Ammon's horn (tissue), 1 donor: Measurements from ENCODE around the gene EXD3.
A peak's percentile ranks its signal among the peaks of the same experiment; 100 is the strongest.
"Not testable (repeated sequence)": the region's sequence is repeated elsewhere in the genome, so short reads cannot be mapped to it uniquely, and the experiment has no call there.

ENCODE experiments used
- DNase-seq: peaks from one replicate; pipeline ENCODE4 v3.0.0-alpha.2; 2016; ENCODE audit warnings: low spot score

The EXD3 gene, protein sequence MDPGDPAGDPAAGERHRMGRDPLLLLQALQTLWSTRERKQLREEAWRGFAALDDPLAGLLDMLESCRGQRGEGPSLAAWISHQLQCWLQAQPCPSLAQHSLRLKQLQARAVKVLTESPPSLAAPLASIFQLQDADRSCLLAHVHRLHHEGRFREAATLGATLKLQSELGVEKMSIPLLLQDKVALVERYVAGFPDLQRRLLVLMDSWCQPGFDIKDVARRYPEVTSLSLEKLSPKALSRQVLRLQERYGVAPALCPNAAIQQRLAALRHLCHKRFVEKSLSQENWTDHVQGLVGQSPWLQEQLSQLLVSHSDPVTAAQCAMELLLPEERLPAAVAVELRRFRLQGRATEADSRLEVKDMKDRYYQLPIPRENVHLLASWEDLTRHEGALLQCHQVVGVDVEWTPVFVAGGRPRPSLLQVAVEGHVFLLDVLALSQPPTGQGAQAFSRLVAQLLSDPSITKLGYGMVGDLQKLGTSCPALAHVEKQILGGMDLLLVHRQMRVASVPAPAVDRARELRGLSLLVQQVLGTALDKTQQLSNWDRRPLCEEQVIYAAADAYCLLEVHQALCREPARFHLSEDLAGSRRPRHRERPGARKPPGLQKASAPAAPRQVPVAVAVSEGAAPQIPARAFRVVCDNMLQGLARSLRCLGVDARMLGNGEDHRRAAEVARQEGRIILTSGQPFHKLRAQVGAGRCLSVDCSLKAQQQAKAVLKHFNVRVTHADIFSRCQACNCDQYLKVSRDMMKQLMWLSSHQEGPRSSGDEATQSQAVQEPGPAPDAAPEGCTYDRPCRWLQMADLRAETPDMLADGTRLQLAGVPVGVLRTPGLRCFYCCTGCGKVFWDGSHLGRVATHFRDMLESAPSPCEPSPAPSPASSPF

GRCh38 chr9:137422604-137423513 is at the start of gene EXD3, which contains the start of gene NOXA1:
Gene EXD3 (minus strand): TSS chr9:137423162. CDS start chr9:137395357, 27,805 bp downstream.
Gene NOXA1 (plus strand): TSS chr9:137423393. CDS start chr9:137423530, 137 bp downstream.
- peak; percentile 91 for DNase-seq

- no peak for DNase-seq
Measured at GRCh38 chr9:137470785-137471184, 47.8 kb upstream of the EXD3 start.

DNA sequence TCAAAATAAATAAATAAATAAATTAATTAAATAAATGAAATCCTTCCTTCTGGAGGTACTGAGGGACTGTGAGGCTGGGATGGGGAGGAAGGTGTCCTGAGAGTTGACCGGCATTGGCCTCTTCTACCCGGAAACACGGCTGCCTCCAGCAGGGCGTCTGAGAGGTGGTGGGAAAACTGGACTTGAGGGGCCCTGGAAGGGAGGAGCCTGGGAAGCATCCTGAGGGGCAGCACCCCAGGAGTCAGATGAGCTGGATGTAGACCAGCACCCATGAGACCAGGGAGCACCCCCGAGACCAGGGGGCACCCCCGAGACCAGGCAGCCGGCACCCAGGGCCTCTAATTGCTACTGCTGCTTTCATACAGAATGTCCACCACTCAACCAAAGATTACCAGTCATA is 44.9 kb upstream of the EXD3 start:
- DNase-seq = no peak

- DNase-seq = no peak
Measured at GRCh38 chr9:137467161-137467581, 44.2 kb upstream of the EXD3 start.

- DNase-seq = not testable (repeated sequence)
Measured at GRCh38 chr9:137466389-137467085, 43.6 kb upstream of the EXD3 start.

DNA sequence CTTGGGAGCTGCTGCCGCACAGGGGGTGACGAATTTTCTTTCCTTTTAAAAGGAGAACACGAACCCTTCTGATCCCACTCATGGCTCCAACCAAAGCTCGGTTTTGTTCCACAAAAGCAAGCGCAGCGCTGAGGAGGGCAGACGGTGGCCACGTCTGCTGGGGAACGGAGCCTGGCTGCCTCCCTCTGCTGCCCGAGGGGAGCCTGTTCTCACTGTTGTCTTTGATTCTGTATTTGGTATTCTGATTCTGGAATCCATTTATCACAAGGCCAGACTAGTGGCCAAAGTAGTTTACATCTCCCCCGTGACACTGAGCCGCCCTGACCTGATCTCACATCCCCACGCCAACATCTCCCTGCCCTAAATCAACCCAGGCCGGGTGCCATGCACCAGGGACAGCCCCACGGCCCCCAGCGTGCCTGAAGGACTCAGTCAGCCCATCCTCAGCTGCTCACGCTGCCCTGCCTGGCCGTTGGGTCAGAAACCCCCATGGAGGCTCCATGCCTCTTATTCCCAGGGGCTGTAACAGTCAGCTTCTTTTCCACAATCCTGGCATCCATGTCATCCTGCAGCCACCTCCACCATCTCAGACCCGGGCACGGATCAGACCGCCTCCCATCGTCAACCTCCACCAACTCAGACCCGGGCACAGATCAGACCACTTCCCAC is 42.9 kb upstream of the EXD3 start:
- DNase-seq = peak; percentile 30

DNA sequence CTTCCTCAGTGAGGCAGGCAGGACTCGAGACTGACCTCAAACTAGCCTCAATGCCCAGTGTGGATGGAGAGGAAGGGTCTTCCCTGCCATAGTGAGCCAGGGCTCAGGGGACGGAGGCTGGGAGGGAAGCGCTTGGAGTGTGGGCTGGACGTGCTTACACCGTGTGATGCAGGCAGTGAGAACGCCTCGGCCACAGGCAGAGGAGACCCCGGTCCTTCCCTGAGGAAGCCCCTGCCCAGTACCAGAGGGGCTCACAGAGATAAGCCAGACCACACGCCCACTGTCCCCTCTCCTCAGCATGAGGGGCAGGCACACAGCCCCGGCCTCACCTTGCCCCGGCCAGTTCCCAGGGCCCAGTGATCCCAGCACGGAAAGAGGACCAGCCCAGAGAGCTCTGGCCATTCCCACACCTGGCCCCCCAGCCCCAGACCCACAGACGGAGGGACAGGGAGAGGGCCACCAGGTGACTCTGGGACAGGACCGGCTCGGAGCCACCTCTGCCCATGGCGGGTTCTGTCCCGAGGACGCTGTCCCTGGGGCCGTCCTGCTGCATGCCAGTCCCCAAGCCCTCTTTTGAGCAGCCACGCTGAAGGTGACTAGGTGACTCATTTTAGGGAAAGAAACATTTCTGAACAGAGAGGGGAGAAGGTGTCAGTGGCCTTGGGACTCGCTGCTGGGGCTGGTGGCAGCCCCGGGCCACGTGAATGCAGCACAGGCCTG is 42.2 kb upstream of the EXD3 start:
- DNase-seq = no peak

DNA sequence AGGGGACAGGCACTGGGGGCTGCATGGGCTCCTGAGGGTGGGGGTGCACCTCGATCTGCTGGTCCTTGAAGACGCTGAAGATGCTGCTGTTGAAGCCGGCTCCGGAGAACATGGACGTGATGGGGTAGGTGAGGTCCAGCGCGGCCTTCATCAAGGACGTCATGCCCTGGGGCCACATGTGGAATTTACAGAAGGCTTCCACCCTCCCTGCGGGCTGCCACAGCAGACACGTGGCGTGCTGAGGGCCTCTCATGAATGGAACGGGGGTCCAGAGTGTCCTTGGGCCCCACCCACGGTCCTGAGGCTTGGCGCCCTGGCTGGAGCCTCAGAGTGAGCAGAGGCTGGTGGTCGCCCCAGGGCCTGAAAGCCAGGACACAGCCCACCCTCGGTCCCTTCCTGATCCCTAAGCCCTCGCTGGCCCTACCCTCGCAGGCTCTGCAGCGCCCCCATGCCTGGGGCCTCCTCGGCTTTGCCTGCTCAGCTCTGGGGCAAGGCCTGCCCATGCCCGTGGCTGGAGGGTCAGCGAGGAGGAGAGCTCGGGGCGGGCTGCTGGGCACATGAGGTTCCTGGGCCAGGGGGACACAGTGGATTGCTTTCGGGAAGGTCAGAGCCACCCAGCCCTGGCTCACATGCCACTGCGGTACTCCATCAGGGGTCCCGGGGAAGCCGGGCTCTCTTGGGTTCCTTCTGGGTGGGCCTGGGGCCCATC is 41.5 kb upstream of the EXD3 start:
- DNase-seq = no peak

DNA sequence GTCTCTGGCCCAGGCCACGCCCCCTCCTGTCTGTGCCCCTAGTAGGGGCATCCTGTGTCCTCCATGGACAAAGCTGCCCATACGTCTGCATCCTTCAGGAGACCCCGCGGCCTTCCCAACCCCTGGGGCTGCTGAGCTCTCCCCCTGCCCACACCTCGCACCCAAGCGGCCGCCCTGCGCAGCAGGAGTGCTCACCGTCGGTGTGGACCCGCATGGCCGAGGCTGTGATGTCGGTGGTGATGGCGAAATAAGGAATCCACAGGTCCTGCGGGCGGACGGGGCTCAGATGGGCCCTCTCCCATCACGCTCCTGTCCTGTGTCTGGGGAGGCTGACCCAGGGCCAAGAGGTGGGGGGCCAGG is 40.9 kb upstream of the EXD3 start:
- no peak for DNase-seq

DNA sequence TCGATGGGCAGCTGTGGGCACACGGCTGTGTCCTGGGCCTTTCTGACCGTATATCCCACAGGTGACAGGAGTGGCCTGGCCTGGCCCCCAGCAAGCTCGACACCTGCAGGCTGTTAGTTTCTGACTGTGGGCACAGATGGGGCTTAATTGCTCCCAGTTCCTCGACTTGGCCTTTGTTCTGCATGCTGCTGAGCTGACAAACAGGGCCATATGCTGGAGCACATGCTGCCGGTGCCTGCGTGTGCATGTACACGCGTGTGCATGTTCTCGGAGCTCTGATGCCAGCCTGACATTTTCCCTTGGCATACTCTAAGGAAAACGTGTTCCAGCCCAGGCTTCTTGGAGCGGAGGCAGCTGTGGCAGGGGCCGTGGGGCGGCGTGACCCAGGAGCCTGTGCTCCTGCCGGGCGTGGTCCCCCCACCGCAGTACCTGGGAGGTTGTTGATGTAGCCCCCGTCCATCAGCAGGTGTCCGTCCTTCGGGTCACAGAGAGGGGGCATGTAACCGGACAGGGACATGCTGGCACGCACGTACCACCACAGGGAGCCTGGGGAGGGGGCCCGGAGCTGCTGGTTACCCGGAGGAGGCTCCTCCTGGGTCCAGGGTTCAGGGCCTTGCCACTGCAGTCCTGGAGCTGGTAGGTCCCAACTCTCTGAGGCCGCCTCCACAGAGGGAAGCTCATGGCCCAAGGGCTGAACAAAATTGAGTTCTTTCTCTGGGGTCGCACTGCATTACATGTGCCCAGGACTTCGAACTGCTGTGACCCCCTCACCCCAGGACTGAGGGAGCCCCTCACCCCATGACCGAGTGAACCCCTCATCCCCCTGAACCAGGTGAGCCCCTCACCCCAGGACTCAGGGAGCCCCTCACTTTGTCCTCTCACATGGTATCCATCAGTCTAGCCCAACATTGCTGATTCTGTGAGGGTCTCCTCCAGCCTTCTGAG is 40.3 kb upstream of the EXD3 start:
- peak; percentile 47 for DNase-seq

DNA sequence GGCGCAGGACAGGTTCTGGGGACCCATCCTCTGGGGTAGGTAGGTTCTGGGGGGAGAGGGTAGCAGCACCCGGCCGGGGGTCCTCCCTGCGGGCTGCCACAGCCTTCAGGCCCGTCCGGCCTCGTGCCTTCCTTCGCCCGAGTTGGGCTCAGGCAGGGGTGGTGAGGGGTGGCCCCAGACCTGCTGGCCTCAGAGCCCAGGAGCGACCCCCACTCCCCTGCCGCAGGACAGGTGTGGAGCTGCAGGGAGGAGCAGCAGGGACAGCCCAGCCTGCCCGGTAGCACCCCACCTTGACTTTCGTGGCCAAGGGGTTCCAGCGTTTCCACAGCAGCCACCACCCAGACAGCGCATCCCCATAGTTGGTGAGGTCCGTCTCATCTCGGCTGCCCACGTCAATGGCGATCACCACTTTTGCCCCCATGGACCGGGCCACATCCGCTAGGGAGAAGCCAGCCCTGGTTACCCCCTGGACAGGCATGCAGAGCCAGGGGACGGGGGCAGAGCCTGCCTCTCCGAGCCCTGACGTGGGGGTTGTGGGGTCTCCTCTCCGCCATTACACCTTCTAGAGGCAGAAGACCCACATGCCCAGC is 39.5 kb upstream of the EXD3 start:
- DNase-seq = no peak

GRCh38 chr9:137461663-137462395 is 38.9 kb upstream of the EXD3 start:
- no peak for DNase-seq

- no peak for DNase-seq
Measured at GRCh38 chr9:137461316-137461662, 38.3 kb upstream of the EXD3 start.

DNA sequence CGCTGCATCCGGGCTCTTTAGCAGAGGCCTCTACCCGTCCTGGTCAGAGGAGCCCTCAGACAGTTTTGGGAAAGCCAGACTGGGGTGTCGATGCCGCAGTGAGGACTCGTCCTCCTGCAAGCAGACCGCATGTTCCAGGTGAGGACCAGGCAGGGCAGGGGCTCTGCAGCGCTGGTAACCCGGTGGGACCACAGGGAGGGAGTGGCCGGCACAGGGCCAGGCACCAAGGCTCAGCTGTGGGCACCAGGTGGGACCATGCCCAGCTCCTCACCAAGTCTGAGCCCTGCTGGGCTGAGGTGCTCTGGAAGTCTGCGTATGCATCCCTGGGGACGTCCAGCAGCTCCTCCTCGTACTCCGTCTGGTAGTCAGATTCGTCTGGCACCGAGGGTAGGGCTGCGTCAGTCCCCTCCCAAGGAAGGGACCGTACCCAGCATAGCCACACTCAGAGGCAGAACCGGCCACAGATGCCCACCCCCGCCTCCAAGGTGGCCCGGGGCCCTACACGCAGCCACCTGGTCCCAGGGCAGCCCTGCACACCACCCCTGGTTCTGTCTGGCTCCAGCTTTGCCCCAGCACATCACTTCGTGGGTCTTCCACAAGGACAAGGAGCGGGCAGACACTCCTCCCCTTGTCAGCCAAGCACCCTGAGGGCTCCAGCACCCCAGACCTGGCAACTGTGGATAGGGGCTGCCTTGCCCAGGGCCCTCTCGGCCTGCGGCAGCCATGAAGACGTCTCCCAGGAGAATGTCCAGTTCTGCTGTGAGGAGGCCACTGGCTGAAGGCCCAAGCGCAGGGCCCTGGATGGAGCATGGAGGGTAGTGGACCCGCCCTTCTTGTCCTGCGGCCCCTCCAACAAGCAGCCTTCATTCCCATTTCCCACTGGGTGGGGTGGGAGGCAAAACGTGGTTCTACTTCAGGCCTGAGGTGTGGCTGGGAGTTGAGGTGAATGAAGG is 37.7 kb upstream of the EXD3 start:
- DNase-seq = peak; percentile 7

DNA sequence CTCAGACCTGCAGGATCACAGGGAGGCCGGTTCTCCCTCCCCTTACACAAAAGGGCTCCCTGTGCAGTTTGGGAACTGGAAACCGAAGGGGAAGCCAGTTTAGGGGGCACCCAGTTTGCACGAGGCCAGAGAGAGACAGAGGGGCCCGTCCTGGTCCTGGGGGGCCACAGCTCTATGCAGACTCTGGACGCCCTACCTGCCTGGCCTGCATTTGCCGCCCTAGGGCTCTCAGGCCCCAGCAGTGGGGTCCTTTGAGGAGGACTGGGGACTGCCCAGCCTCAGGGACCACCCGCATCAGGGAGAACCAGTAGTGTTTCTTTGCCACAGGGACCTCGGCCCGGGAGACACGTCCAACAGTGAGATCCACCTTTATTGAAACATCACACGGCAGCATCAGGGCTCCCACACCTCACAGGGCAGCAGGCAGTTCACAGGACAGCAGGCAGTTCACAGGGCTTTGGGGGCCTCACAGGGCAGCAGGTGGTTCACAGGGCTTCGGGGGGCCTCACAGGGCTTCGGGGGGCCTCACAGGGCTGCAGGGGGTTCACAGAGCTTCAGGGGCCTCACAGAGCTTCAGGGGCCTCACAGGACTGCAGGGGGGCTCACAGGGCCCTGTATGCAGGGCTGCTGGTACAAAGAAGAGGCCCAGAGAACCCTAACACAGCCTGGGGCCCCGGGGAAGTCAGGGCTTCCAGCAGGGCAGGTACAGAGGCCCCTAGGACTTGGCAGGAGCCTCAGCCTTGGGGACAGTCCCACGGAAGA is 36.8 kb upstream of the EXD3 start:
- no peak for DNase-seq
